Suprapubic skin (tissue), 4 donors: ENCODE data around the gene DAAM2. TPM values are rescaled to one million over a fixed set of nuclear protein-coding genes. Genes with fewer than 3 reads are reported as not detected.

Experiments
- DNase-seq, 2 donors: peaks; one replicate each; pipeline ENCODE4 v3.0.0-alpha.2; 2019; ENCODE audit warnings: low spot score in 2 of 2
- H3K27ac ChIP-seq: fragments of 200-600 bp; sonication (generic); one replicate; pipeline ENCODE4 v1.5.1; 2019
- H3K27me3 ChIP-seq: fragments of 200-600 bp; sonication (generic); one replicate; pipeline ENCODE4 v1.5.1; 2019
- H3K36me3 ChIP-seq: fragments of 200-600 bp; sonication (generic); one replicate; pipeline ENCODE4 v1.5.1; 2019
- H3K4me1 ChIP-seq: fragments of 200-600 bp; sonication (generic); one replicate; pipeline ENCODE4 v1.5.1; 2019
- H3K4me3 ChIP-seq: fragments of 200-600 bp; sonication (generic); one replicate; pipeline ENCODE4 v1.5.1; 2019; ENCODE audit warnings: mild to moderate bottlenecking
- H3K9me3 ChIP-seq: fragments of 200-600 bp; sonication (generic); one replicate; pipeline ENCODE4 v1.5.1; 2019
- CTCF ChIP-seq, 2 donors: fragments of 200-600 bp in 1 of 2; fragments of 450-650 bp in 1 of 2; sonication (generic) in 1 of 2; IDR thresholded peaks; one replicate each; pipeline ENCODE4 v1.5.1; 2016 to 2019; ENCODE audit warnings: antibody characterized with exemption in 2 of 2, mild to moderate bottlenecking in 1 of 2, moderate library complexity in 1 of 2
- EP300 ChIP-seq: sonication (generic); formaldehyde crosslinking; IDR thresholded peaks from one replicate; pipeline ENCODE4 v1.6.1; 2017; ENCODE audit warnings: antibody characterized with exemption
- POLR2A ChIP-seq, 2 donors: fragments of 450-650 bp; IDR thresholded peaks; one replicate each; pipeline ENCODE4 v1.6.1; 2017; ENCODE audit warnings: antibody characterized with exemption in 2 of 2, mild to moderate bottlenecking in 2 of 2, moderate library complexity in 2 of 2
- POLR2AphosphoS5 ChIP-seq, 3 donors: sonication (generic); formaldehyde crosslinking; IDR thresholded peaks; one replicate each; pipeline ENCODE4 v1.6.1; 2017; ENCODE audit warnings: antibody characterized with exemption in 3 of 3
- WGBS: methylation state at CpG from one replicate; pipeline ENCODE4 v1.1.5; 2018; 5-methylcytosine and 5-hydroxymethylcytosine counted together
- total RNA-seq, 4 donors: library from RNA; depleted of rRNA; stranded (reverse); fragments of >200 nt; gene quantifications; one replicate each; pipeline ENCODE4 v1.1.0, GENCODE V29; 2016

Gene DAAM2
- total RNA-seq, 4 donors from 2014 or later, result 4.7 to 17.6 (median 9.9) TPM

DNA sequence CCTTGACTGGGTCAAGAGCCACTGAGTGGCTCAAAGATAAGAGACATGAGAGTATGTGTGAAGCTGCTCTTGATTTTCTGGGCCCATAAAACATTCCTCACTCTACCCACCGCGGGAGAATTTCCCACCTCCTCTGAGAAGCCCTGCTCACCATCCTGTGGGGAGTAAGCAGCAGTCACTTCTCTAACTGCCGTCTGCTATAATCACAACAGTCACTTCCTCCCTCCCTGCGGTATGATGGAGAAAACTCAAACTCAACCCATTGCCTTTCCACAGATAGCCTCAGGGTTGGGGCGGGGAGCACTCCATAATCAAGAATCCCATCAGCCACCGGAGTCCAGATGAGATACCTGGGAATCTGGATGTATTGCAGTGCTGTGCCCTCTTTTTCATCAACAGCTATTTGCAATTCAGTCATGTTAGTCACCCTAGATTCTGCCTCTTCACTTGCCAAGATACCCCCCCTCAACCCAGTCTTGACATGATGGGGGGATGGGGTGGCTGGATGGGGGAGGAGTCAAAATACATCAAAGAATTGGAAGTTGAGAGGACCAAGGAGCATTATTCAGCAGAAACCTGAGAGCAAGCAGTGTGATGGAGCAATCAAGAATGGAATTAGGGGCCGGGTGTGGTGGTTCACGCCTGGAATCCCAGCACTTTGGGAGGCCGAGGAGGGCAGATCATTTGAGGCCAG is 137.0 kb downstream of the DAAM2 start:
- H3K9me3 ChIP-seq, result no peaks in the 10 kb centered on the region
- H3K36me3 ChIP-seq, result peaks cover 9% of the 10 kb centered on the region
- no peak overlapping the region for H3K27ac ChIP-seq
- H3K4me3 ChIP-seq, result no peak overlapping the region
- H3K4me1 ChIP-seq, result peaks cover 34% of the 10 kb centered on the region
- TF ChIP-seq POLR2A (IDR thresholded peaks at IDR 0.05), result no peak
- TF ChIP-seq EP300, result no peak
- TF ChIP-seq CTCF (IDR thresholded peaks at IDR 0.05), result no peak
- TF ChIP-seq POLR2AphosphoS5 (IDR thresholded peaks at IDR 0.05), result no peak
- no peaks in the 10 kb centered on the region for H3K27me3 ChIP-seq
- no peak for DNase-seq
- 67% methylated on average over 9 of the region's 9 CpGs for WGBS

- H3K36me3 ChIP-seq, result peaks cover 9% of the 10 kb centered on the region
- no peak overlapping the region for H3K4me3 ChIP-seq
- TF ChIP-seq POLR2A (IDR thresholded peaks at IDR 0.05) (no peak), EP300 (no peak), POLR2AphosphoS5 (IDR thresholded peaks at IDR 0.05) (no peak), CTCF (IDR thresholded peaks at IDR 0.05) (no peak)
- H3K27ac ChIP-seq, result no peak overlapping the region
- H3K4me1 ChIP-seq, result peaks cover 34% of the 10 kb centered on the region
- DNase-seq, result no peak
- 68% methylated on average over 11 of the region's 11 CpGs for WGBS
- H3K9me3 ChIP-seq, result no peaks in the 10 kb centered on the region
- no peaks in the 10 kb centered on the region for H3K27me3 ChIP-seq
Observed at GRCh38 chr6:39929733-39930461, 137.7 kb downstream of the DAAM2 start.

GRCh38 chr6:39930540-39930939 is 138.4 kb downstream of the DAAM2 start:
- no peaks in the 10 kb centered on the region for H3K27me3 ChIP-seq
- H3K9me3 ChIP-seq, result no peaks in the 10 kb centered on the region
- no peak overlapping the region for H3K27ac ChIP-seq
- DNase-seq, result no peak
- no peak for TF ChIP-seq POLR2AphosphoS5 (IDR thresholded peaks at IDR 0.05)
- TF ChIP-seq CTCF (IDR thresholded peaks at IDR 0.05), result no peak
- no peak for TF ChIP-seq POLR2A (IDR thresholded peaks at IDR 0.05)
- TF ChIP-seq EP300, result no peak
- WGBS, result 84% methylated on average over 3 of the region's 4 CpGs
- no peak overlapping the region for H3K4me3 ChIP-seq
- peaks cover 34% of the 10 kb centered on the region for H3K4me1 ChIP-seq
- peaks cover 3% of the 10 kb centered on the region for H3K36me3 ChIP-seq

GRCh38 chr6:39931607-39932006 is 139.4 kb downstream of the DAAM2 start:
- Histone ChIP-seq H3K36me3 (no peaks in the 10 kb centered on the region), H3K27ac (no peak overlapping the region), H3K27me3 (no peaks in the 10 kb centered on the region), H3K9me3 (no peaks in the 10 kb centered on the region), H3K4me1 (peaks cover 33% of the 10 kb centered on the region), H3K4me3 (peak overlapping the region; percentile 73)
- TF ChIP-seq EP300 (no peak), POLR2AphosphoS5 (IDR thresholded peaks at IDR 0.05) (no peak), POLR2A (IDR thresholded peaks at IDR 0.05) (no peak), CTCF (IDR thresholded peaks at IDR 0.05) (no peak)
- 84% methylated on average over 1 of the region's 1 CpG for WGBS
- DNase-seq, result no peak

GRCh38 chr6:39932386-39932910 is 140.3 kb downstream of the DAAM2 start:
- no peaks in the 10 kb centered on the region for H3K9me3 ChIP-seq
- no peak for TF ChIP-seq POLR2A (IDR thresholded peaks at IDR 0.05)
- no peak for TF ChIP-seq POLR2AphosphoS5 (IDR thresholded peaks at IDR 0.05)
- H3K27me3 ChIP-seq, result no peaks in the 10 kb centered on the region
- DNase-seq, result no peak
- peak overlapping the region; percentile 73 for H3K4me3 ChIP-seq
- WGBS, result 79% methylated on average over 8 of the region's 8 CpGs
- H3K4me1 ChIP-seq, result peaks cover 26% of the 10 kb centered on the region
- H3K27ac ChIP-seq, result no peak overlapping the region
- H3K36me3 ChIP-seq, result no peaks in the 10 kb centered on the region
